ENCODE data around the gene PPP1R16B. TPM values are rescaled to one million over a fixed set of nuclear protein-coding genes. Genes with fewer than 3 reads are reported as not detected.
A peak's percentile ranks its signal among the peaks of the same experiment; 100 is the strongest.

The PPP1R16B gene
- total RNA-seq, 1 donor from 2014 or later, result 0.15 TPM

- no peak for DNase-seq (ENCODE audit: low read depth)
These were observed 159.8 kb downstream of the PPP1R16B start for GRCh38 chr20:38965264-38965663.

GRCh38 chr20:38968090-38968489 lies 162.6 kb downstream of the PPP1R16B start:
- no peak for DNase-seq (ENCODE audit: low read depth)

DNA sequence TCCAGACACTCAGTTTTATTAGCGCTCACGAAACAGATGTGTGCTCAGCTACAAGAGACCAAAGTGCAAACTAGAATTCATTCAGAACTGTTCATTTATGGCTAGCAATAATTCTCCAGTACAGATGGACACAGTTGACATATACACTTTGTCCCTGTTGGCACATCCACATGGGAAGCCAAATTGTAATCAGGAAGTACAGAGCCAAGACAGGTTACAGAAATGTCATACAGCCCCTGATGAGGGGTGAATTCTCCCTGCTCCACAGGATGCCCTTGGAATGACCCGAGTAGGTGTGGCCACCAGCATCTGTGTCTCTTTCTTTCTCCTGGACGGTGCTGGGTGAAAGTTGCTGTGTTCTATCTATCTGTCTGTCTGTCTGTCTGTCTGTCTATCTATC lies 164.2 kb downstream of the PPP1R16B start:
- DNase-seq (ENCODE audit: low read depth), result no peak

DNA sequence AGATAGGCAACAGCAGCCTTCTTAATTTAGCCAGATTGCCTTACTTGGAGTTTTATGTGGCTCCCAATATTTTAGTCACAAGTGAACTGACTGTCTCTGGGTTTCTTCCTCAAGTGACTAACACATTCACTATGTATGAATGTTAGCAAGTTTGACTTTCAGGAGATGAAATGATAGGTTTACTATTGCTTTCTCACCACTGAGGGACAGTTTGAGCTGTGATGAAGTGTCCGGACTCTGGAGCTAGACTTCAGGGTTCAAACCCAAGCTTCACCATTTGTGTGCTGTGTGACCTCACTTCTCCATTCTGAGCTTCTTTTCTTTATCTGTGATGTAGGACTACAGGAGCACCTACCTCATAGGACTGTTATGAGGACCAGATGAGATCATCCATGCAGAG lies 164.8 kb downstream of the PPP1R16B start:
- peak; percentile 60 for DNase-seq (ENCODE audit: low read depth)

Other genes starting within 250 kb of the PPP1R16B start
- gene ADIG, start 224.5 kb upstream of the PPP1R16B start, total RNA-seq, result not detected in 2 replicates
- 9.2 and 9.5 TPM in 2 replicates for gene ARHGAP40, start 203.9 kb upstream of the PPP1R16B start, total RNA-seq
- not detected in 2 replicates for gene SLC32A1, start 81.2 kb upstream of the PPP1R16B start, total RNA-seq
- gene ACTR5, start 57.2 kb upstream of the PPP1R16B start, total RNA-seq, result 7.5 and 8.3 TPM in 2 replicates
- gene FAM83D, start 120.7 kb downstream of the PPP1R16B start, total RNA-seq, result 0.99 and 13.7 TPM in 2 replicates
- 9.2 and 10.4 TPM in 2 replicates for gene DHX35, start 156.6 kb downstream of the PPP1R16B start, total RNA-seq